ENCODE data around the gene ARSB. TPM values are rescaled to one million over a fixed set of nuclear protein-coding genes. Genes with fewer than 3 reads are reported as not detected.

The ARSB gene
- total and polyA plus RNA-seq, 2 donors (not counting 1 experiment from before 2014, with no cell fraction given) = 4.6 to 9.8 TPM

DNA sequence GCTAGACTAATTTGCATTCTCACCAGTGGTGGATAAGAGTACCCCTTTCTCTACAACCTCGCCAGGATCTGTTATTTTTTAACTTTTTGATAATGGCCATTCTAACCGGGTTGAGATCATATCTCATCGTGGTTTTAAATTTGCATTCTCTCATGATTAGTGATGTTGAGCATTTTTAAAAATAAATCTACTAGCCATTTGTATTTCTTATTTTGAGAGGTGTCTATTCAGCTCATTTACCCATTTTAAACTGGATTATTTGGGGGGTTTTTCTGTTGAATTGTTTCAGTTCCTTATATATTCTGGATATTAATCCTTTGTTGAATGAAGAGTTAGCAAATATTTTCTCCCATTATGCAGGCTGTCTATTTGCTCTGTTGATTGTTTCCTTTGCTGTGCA is 139.6 kb downstream of the ARSB start:
- Histone ChIP-seq H4K20me1 (ENCODE audit: control insufficient read depth, insufficient read depth, low read length, poor library complexity, severe bottlenecking) (no peaks in the 10 kb centered on the region), H3K4me1 (ENCODE audit: control insufficient read depth in 2 of 2, insufficient read depth in 2 of 2, low read length in 2 of 2) (peaks cover 3 to 12% of the 10 kb centered on the region in 2 donors), H3K9me3 (ENCODE audit: control extremely low read depth in 1 of 3, control insufficient read depth in 2 of 3, insufficient read depth in 1 of 3, low read length in 2 of 3) (no peaks in the 10 kb centered on the region), H3K4me3 (ENCODE audit: control extremely low read depth in 1 of 5, extremely low read depth in 1 of 5, insufficient read depth in 1 of 5, low read depth in 2 of 5, low read length in 4 of 5) (no peak overlapping the region), H2AFZ (ENCODE audit: insufficient read depth, low read depth, low read length, poor library complexity, severe bottlenecking) (no peak overlapping the region), H3K27ac (ENCODE audit: low read length in 2 of 2) (no peak overlapping the region), H3K27me3 (replicated peaks in 1 of 4; ENCODE audit: control extremely low read depth in 1 of 4, control insufficient read depth in 3 of 4, insufficient read depth in 4 of 4, low read length in 3 of 4) (no peaks in the 10 kb centered on the region), H3K79me2 (ENCODE audit: control insufficient read depth, insufficient read depth, low read length) (no peaks in the 10 kb centered on the region), H3K9ac (ENCODE audit: low read length) (no peak overlapping the region), H3K4me2 (replicated peaks; ENCODE audit: low read depth, low read length, poor library complexity, severe bottlenecking) (no peak overlapping the region), H3K36me3 (replicated peaks in 1 of 2; ENCODE audit: control extremely low read depth in 1 of 2, control insufficient read depth in 1 of 2, extremely low read depth in 1 of 2, insufficient read depth in 2 of 2, low read length in 1 of 2) (peaks cover 0 to 2% of the 10 kb centered on the region in 2 experiments)
- Mint-ChIP-seq H3K27me3 (no peaks in the 10 kb centered on the region), H3K4me1 (peaks cover 29% of the 10 kb centered on the region), H3K4me3 (no peak overlapping the region), H3K27ac (no peak overlapping the region), H3K9me3 (ENCODE audit: insufficient read depth) (peaks cover 5% of the 10 kb centered on the region)
- intact Hi-C loops (cut with micrococcal nuclease) = no loop called here
- ATAC-seq (ENCODE audit: low read depth) = no peak
- no CpG with 5 or more reads among the region's 3 CpGs for WGBS (ENCODE audit: insufficient coverage)
- no peak for TF ChIP-seq EZH2 (IDR thresholded peaks at IDR 0.05; ENCODE audit: borderline replicate concordance, insufficient read depth, low read depth, low read length, poor library complexity, severe bottlenecking)
- TF ChIP-seq, protein P1, sequence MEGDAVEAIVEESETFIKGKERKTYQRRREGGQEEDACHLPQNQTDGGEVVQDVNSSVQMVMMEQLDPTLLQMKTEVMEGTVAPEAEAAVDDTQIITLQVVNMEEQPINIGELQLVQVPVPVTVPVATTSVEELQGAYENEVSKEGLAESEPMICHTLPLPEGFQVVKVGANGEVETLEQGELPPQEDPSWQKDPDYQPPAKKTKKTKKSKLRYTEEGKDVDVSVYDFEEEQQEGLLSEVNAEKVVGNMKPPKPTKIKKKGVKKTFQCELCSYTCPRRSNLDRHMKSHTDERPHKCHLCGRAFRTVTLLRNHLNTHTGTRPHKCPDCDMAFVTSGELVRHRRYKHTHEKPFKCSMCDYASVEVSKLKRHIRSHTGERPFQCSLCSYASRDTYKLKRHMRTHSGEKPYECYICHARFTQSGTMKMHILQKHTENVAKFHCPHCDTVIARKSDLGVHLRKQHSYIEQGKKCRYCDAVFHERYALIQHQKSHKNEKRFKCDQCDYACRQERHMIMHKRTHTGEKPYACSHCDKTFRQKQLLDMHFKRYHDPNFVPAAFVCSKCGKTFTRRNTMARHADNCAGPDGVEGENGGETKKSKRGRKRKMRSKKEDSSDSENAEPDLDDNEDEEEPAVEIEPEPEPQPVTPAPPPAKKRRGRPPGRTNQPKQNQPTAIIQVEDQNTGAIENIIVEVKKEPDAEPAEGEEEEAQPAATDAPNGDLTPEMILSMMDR (IDR thresholded peaks at IDR 0.05) = no peak
- ChIA-PET POLR2A (no interaction called here), CTCF (interaction anchor here (1.0 kb wide), 1 partner anchor 118 kb away, joined by 4 read pairs; no protein-coding TSS in a partner anchor)
- DNase-seq = no peak

DNA sequence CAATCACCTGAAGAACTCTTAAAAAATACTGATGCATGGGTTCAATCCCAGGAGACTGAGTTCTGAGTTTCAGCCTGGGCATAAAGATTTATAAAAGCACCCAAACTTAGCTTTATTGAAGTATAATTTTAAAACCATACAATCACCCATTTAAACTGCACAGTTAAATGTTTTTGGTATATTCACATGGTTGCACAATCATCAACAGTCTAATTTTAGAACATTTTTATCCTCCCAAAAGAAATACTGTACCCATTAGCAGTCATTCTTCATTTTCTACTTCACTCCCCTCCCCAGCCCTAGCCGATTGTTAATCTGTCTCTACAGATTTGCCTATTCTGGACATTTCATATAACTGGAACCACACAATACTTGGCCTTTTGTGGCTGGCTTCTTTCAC is 141.7 kb downstream of the ARSB start:
- peaks cover 25% of the 10 kb centered on the region for H3K4me1 Mint-ChIP-seq
- DNase-seq = no peak
- peaks cover 5% of the 10 kb centered on the region for H3K9me3 Mint-ChIP-seq (ENCODE audit: insufficient read depth)
- POLR2A ChIA-PET = no interaction called here
- Histone ChIP-seq H3K36me3 (replicated peaks in 1 of 2; ENCODE audit: control extremely low read depth in 1 of 2, control insufficient read depth in 1 of 2, extremely low read depth in 1 of 2, insufficient read depth in 2 of 2, low read length in 1 of 2) (peaks cover 0 to 4% of the 10 kb centered on the region in 2 experiments), H3K4me1 (ENCODE audit: control insufficient read depth in 2 of 2, insufficient read depth in 2 of 2, low read length in 2 of 2) (peaks cover 3 to 12% of the 10 kb centered on the region in 2 donors), H3K27ac (ENCODE audit: low read length in 2 of 2) (no peak overlapping the region), H3K9me3 (ENCODE audit: control extremely low read depth in 1 of 3, control insufficient read depth in 2 of 3, insufficient read depth in 1 of 3, low read length in 2 of 3) (no peaks in the 10 kb centered on the region), H3K27me3 (replicated peaks in 1 of 4; ENCODE audit: control extremely low read depth in 1 of 4, control insufficient read depth in 3 of 4, insufficient read depth in 4 of 4, low read length in 3 of 4) (no peaks in the 10 kb centered on the region), H3K79me2 (ENCODE audit: control insufficient read depth, insufficient read depth, low read length) (no peaks in the 10 kb centered on the region), H2AFZ (ENCODE audit: insufficient read depth, low read depth, low read length, poor library complexity, severe bottlenecking) (no peak overlapping the region), H3K4me2 (replicated peaks; ENCODE audit: low read depth, low read length, poor library complexity, severe bottlenecking) (no peak overlapping the region), H3K9ac (ENCODE audit: low read length) (no peak overlapping the region), H4K20me1 (ENCODE audit: control insufficient read depth, insufficient read depth, low read length, poor library complexity, severe bottlenecking) (no peaks in the 10 kb centered on the region), H3K4me3 (ENCODE audit: control extremely low read depth in 1 of 5, extremely low read depth in 1 of 5, insufficient read depth in 1 of 5, low read depth in 2 of 5, low read length in 4 of 5) (no peak overlapping the region)
- no peaks in the 10 kb centered on the region for H3K27me3 Mint-ChIP-seq
- H3K27ac Mint-ChIP-seq = no peak overlapping the region
- no peak for TF ChIP-seq EZH2 (IDR thresholded peaks at IDR 0.05; ENCODE audit: borderline replicate concordance, insufficient read depth, low read depth, low read length, poor library complexity, severe bottlenecking)
- TF ChIP-seq, protein P1 (IDR thresholded peaks at IDR 0.05) = no peak
- 100% methylated on average over 1 of the region's 1 CpG for WGBS (ENCODE audit: insufficient coverage)
- ATAC-seq (ENCODE audit: low read depth) = no peak
- intact Hi-C loops (cut with micrococcal nuclease) = no loop called here
- no peak overlapping the region for H3K4me3 Mint-ChIP-seq
- CTCF ChIA-PET = no interaction called here
